Colonic mucosa (tissue), 4 donors: ENCODE data around the gene EFCAB8. TPM values are rescaled to one million over a fixed set of nuclear protein-coding genes. Genes with fewer than 3 reads are reported as not detected.

Source experiments
- DNase-seq: peaks from one replicate; pipeline ENCODE4 v3.0.0-alpha.2; 2020
- H3K27ac ChIP-seq: fragments of 200-600 bp; one replicate; pipeline ENCODE4 v1.8.0; 2021
- H3K27me3 ChIP-seq: fragments of 200-600 bp; one replicate; pipeline ENCODE4 v1.8.0; 2021
- H3K36me3 ChIP-seq: fragments of 200-600 bp; one replicate; pipeline ENCODE4 v1.8.0; 2021
- H3K4me1 ChIP-seq: fragments of 200-600 bp; one replicate; pipeline ENCODE4 v1.8.0; 2021; ENCODE audit warnings: mild to moderate bottlenecking
- H3K4me3 ChIP-seq: fragments of 200-600 bp; one replicate; pipeline ENCODE4 v1.8.0; 2021
- H3K9ac ChIP-seq, 2 donors: one replicate each; pipeline ENCODE4 v1.7.0; 2013; ENCODE audit warnings: control low read depth in 2 of 2, low read depth in 2 of 2, low read length in 2 of 2
- H3K9me3 ChIP-seq: fragments of 200-600 bp; one replicate; pipeline ENCODE4 v1.8.0; 2021
- CTCF ChIP-seq: fragments of 200-600 bp; IDR thresholded peaks from one replicate; pipeline ENCODE4 v1.8.0; 2022; ENCODE audit warnings: antibody characterized with exemption, mild to moderate bottlenecking
- intact Hi-C: fragments of 100-400 bp; cut with DNase I; formaldehyde crosslinking; loops from one replicate; pipeline ENCODE4 v1.14.1; 2022
- total RNA-seq, 2 donors: library from RNA; stranded (reverse); fragmentation: NEBNext Ultra II Directional in 1 of 2; extraction: Animal tissue kit (Norgen Biotek cat#: 25700) in 1 of 2; gene quantifications; one replicate each; pipeline ENCODE4 v1.2.1, GENCODE V29; 2021
- donor health status: healthy.
- donor health status: DM: no; HTN: no; CAD: no.
- donor health status: DM: no; HTN: no; CAD: no.

Gene EFCAB8
- total RNA-seq, 2 donors from 2014 or later: 0.11 to 0.72 TPM

- intact Hi-C loops: no loop called here
- no peak overlapping the region for H3K9ac ChIP-seq
- no peaks in the 10 kb centered on the region for H3K27me3 ChIP-seq
- TF ChIP-seq CTCF: no peak
- no peaks in the 10 kb centered on the region for H3K36me3 ChIP-seq
- no peaks in the 10 kb centered on the region for H3K4me1 ChIP-seq
- DNase-seq: no peak
- H3K27ac ChIP-seq: no peak overlapping the region
- no peaks in the 10 kb centered on the region for H3K9me3 ChIP-seq
- H3K4me3 ChIP-seq: no peak overlapping the region
Observed at GRCh38 chr20:32963176-32963575, 104.5 kb downstream of the EFCAB8 start.

- no peak overlapping the region for H3K9ac ChIP-seq
- DNase-seq: peak; percentile 4
- intact Hi-C loops: no loop called here
- no peak overlapping the region for H3K4me3 ChIP-seq
- H3K27me3 ChIP-seq: no peaks in the 10 kb centered on the region
- no peak for TF ChIP-seq CTCF
- no peaks in the 10 kb centered on the region for H3K9me3 ChIP-seq
- H3K27ac ChIP-seq: no peak overlapping the region
- no peaks in the 10 kb centered on the region for H3K36me3 ChIP-seq
- no peaks in the 10 kb centered on the region for H3K4me1 ChIP-seq
Observed at GRCh38 chr20:32964575-32964974, 105.9 kb downstream of the EFCAB8 start.

GRCh38 chr20:32965115-32965514, 106.4 kb downstream of the EFCAB8 start:
- intact Hi-C loops: no loop called here
- H3K9me3 ChIP-seq: no peaks in the 10 kb centered on the region
- no peaks in the 10 kb centered on the region for H3K27me3 ChIP-seq
- no peak overlapping the region for H3K4me3 ChIP-seq
- TF ChIP-seq CTCF: no peak
- no peak overlapping the region for H3K9ac ChIP-seq
- no peaks in the 10 kb centered on the region for H3K4me1 ChIP-seq
- DNase-seq: no peak
- no peaks in the 10 kb centered on the region for H3K36me3 ChIP-seq
- no peak overlapping the region for H3K27ac ChIP-seq

GRCh38 chr20:32965581-32966373, 107.1 kb downstream of the EFCAB8 start:
- Histone ChIP-seq H3K4me1 (no peaks in the 10 kb centered on the region), H3K4me3 (no peak overlapping the region), H3K9ac (no peak overlapping the region), H3K27me3 (no peaks in the 10 kb centered on the region), H3K27ac (no peak overlapping the region), H3K9me3 (no peaks in the 10 kb centered on the region), H3K36me3 (no peaks in the 10 kb centered on the region)
- TF ChIP-seq CTCF: no peak
- intact Hi-C loops: no loop called here
- DNase-seq: peak; percentile 16

- no peaks in the 10 kb centered on the region for H3K9me3 ChIP-seq
- no peak overlapping the region for H3K4me3 ChIP-seq
- H3K36me3 ChIP-seq: no peaks in the 10 kb centered on the region
- no peaks in the 10 kb centered on the region for H3K27me3 ChIP-seq
- intact Hi-C loops: no loop called here
- no peak overlapping the region for H3K27ac ChIP-seq
- no peaks in the 10 kb centered on the region for H3K4me1 ChIP-seq
- TF ChIP-seq CTCF: no peak
- peak; percentile 15 for DNase-seq
- H3K9ac ChIP-seq: no peak overlapping the region
Observed at GRCh38 chr20:32966382-32966781, 107.7 kb downstream of the EFCAB8 start.
